ENCODE results near the gene NSUN7.

DNA sequence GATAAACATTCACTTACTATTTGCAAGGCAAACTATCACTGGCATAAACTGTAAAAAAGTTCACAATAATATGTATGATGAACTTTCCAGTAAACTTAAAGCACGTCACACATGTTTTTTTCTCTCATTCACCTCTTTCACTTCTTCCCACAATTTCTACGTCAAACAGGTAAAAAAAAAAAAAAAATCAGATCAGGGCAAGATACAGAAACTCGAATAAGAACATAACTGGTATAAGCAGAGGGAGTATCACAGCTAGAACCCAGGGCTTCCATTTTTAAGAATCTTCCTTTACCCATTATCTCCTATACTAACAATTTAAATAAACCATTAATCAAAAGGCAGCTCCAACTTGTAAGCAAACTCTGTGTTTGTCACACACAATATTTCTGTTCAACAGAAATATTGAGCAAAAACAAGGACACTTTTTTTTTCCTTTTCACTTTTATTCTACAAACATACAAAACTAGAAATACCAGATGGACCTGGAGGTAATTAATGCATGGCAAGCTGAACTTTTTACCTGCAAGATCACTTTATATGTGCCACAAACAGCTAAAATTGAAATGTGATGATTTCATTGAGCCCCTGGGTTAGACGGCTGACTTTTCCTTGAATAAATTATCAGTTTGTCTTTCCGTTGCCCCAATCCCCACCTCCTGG is 47.5 kb upstream of the NSUN7 start:
- TF ChIP-seq, protein P1, sequence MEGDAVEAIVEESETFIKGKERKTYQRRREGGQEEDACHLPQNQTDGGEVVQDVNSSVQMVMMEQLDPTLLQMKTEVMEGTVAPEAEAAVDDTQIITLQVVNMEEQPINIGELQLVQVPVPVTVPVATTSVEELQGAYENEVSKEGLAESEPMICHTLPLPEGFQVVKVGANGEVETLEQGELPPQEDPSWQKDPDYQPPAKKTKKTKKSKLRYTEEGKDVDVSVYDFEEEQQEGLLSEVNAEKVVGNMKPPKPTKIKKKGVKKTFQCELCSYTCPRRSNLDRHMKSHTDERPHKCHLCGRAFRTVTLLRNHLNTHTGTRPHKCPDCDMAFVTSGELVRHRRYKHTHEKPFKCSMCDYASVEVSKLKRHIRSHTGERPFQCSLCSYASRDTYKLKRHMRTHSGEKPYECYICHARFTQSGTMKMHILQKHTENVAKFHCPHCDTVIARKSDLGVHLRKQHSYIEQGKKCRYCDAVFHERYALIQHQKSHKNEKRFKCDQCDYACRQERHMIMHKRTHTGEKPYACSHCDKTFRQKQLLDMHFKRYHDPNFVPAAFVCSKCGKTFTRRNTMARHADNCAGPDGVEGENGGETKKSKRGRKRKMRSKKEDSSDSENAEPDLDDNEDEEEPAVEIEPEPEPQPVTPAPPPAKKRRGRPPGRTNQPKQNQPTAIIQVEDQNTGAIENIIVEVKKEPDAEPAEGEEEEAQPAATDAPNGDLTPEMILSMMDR (optimal IDR thresholded peaks at IDR 0.05 in 1 of 3, IDR thresholded peaks at IDR 0.05 in 1 of 3, conservative IDR thresholded peaks at IDR 0.05 in 1 of 3; ENCODE audit: extremely low read depth in 1 of 3, insufficient read depth in 2 of 3, low read length in 3 of 3), result no peak
- no peak for TF ChIP-seq EZH2 (IDR thresholded peaks at IDR 0.05; ENCODE audit: low read length)

Data from keratinocyte (primary cell).